ENCODE data around the gene CRLF1. TPM values are rescaled to one million over a fixed set of nuclear protein-coding genes. Genes with fewer than 3 reads are reported as not detected.
A peak's percentile ranks its signal among the peaks of the same experiment; 100 is the strongest.

CRLF1 gene
- total RNA-seq (2013) = 0.10 TPM
- polyA plus RNA-seq (under 1 TPM in 1 of 3 donors, not detected in 2; 0.19 TPM), polyA minus RNA-seq (not detected in 2 replicates), total RNA-seq (0 to 0.45 (median 0.08) reads per million in 11 experiments)

DNA sequence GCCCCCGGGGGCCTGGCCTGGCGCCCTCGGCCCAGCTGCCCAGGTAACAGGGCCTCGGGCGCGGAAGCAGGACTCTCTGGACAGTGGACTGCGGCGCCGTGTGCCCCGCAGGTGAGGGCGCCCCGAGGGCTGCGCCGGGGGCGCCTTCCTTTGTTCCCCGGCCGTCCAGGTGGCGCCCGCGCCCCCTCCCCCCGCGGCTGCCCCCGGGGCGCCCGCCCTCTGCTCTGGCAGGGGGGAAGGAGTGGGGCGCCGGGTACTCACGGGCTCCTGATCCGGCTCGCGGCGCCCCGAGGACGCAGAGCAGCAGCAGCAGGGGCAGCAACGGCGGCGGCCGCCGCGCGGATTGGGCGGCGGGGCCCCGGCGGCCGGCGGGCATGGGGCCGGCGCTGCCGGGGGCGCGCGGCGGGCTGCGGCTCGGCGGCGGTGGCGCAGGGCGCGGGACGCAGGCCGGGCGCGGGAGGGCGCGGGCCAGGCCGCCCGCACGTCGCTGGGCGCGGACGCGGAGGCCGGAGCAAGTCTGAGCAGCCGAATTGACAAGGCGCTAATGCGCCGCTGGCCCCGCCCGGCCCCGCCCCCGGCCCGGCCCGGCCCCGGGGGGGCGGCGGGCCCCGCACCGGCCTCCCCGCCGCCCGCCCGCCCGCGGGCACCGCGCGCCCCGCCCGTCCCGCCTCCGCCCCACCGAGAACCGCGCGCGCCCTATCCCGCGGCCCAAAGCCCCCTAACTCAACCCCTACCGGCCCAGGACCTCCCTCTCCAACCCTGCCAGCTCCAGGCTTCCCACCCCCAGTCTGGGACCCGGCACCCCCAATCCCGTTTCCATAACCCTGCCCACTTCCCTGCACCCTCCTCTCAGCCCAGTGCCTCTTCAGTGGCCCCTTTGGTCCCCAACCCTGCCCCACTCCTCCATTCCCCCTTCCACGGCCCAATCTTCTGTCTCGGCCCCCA is at the start of gene CRLF1:
Gene CRLF1 (minus strand): TSS at position 519 of the 945 bp plus-strand sequence. CDS start 143 bp downstream, at position 376.
- H3K4me3 Mint-ChIP-seq = peak within 1 kb of the TSS in 1 of 2 donors; percentile 88
- WGBS (ENCODE audit: insufficient coverage) = 1% methylated on average over 86 of the region's 116 CpGs
- H3K4me1 Mint-ChIP-seq = peaks cover 5% of the 10 kb centered on the region
- Histone ChIP-seq H3K4me1 (ENCODE audit: control insufficient read depth in 1 of 2, insufficient read depth in 2 of 2, low read length in 2 of 2) (no peaks in the 10 kb centered on the region), H3K79me2 (ENCODE audit: insufficient read depth, low read length) (no peaks in the 10 kb centered on the region), H3K27ac (ENCODE audit: low read depth in 1 of 2, low read length in 2 of 2) (no peak within 1 kb of the TSS), H2AFZ (ENCODE audit: insufficient read depth, low read depth, low read length, poor library complexity, severe bottlenecking) (no peak within 1 kb of the TSS), H3K4me2 (replicated peaks; ENCODE audit: extremely low read depth, low read length, poor library complexity, severe bottlenecking) (no peak within 1 kb of the TSS), H3K9me3 (replicated peaks in 1 of 2; ENCODE audit: control insufficient read depth in 1 of 2, insufficient read depth in 1 of 2, low read length in 2 of 2) (peaks cover 0 to 47% of the 10 kb centered on the region in 2 donors), H3K36me3 (replicated peaks in 1 of 2; ENCODE audit: control insufficient read depth in 1 of 2, insufficient read depth in 2 of 2, low read length in 2 of 2) (no peaks in the 10 kb centered on the region), H3K4me3 (replicated peaks in 1 of 3; ENCODE audit: low read depth in 2 of 3, low read length in 3 of 3) (no peak within 1 kb of the TSS), H3K27me3 (ENCODE audit: control insufficient read depth in 2 of 2, insufficient read depth in 2 of 2, low read length in 2 of 2) (peaks cover 74 to 89% of the 10 kb centered on the region in 2 donors), H3K9ac (ENCODE audit: insufficient read depth, low read length, poor library complexity, severe bottlenecking) (no peak within 1 kb of the TSS), H4K20me1 (ENCODE audit: insufficient read depth, low read length) (no peaks in the 10 kb centered on the region)
- peaks cover 76 to 93% (median 82%) of the 10 kb centered on the region in 3 donors for H3K27me3 Mint-ChIP-seq (ENCODE audit: low read depth in 3 of 3)
- intact Hi-C loops (cut with micrococcal nuclease) = no loop called here
- peaks cover 0 to 34% (median 11%) of the 10 kb centered on the region in 7 donors for H3K9me3 Mint-ChIP-seq
- TF ChIP-seq CTCF (IDR thresholded peaks at IDR 0.05) = no peak
- H3K36me3 Mint-ChIP-seq = peaks cover 3 to 9% of the 10 kb centered on the region in 2 donors
- H3K27ac Mint-ChIP-seq = no peak within 1 kb of the TSS
- DNase-seq = no peak

DNA sequence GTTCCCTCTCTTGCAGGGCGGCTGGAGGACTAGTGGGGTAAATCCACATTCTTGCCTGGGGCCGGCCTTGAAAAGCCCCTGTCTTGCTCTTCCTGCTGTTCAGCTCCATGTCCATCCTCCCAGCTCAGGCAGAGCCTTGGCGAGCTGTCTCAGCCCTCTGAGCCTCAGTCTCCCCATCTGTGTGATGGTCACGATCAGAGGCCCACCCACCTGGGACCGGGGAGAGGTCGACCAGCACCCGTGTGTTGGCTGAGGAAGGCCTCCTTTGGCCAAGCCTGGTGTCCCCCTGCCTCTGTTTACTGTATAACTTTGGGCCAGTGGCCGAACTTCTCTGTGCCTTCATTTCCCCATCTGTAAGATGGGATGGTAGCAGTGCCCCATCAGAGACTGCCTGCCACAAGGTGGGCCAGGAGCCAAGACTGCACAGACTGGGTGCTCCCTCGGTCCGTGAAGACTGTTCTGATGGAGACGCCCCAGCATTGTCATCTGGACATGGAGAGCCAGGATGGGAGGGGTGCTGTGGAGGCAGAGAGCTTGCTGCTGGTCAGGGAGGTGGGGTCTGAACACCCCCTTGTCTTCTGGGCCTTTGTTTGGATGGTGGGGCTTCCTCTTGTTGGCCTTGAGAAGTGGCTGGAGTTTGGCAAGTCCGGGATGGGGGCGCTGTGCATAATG is 48.7 kb upstream of the CRLF1 start:
- H3K9me3 ChIP-seq (replicated peaks in 1 of 2; ENCODE audit: control insufficient read depth in 1 of 2, insufficient read depth in 1 of 2, low read length in 2 of 2) = no peaks in the 10 kb centered on the region
- Mint-ChIP-seq H3K9me3 (no peaks in the 10 kb centered on the region), H3K36me3 (peaks cover 5 to 18% of the 10 kb centered on the region in 2 donors), H3K27ac (no peak overlapping the region), H3K4me1 (peaks cover 19% of the 10 kb centered on the region), H3K27me3 (ENCODE audit: low read depth in 3 of 3) (peaks cover 8 to 15% (median 9%) of the 10 kb centered on the region in 3 donors), H3K4me3 (no peak overlapping the region)
- H3K36me3 ChIP-seq (replicated peaks in 1 of 2; ENCODE audit: control insufficient read depth in 1 of 2, insufficient read depth in 2 of 2, low read length in 2 of 2) = peaks cover 0 to 2% of the 10 kb centered on the region in 2 donors
- H3K4me1 ChIP-seq (ENCODE audit: control insufficient read depth in 1 of 2, insufficient read depth in 2 of 2, low read length in 2 of 2) = peaks cover 9 to 16% of the 10 kb centered on the region in 2 donors
- H3K27ac ChIP-seq (ENCODE audit: low read depth in 1 of 2, low read length in 2 of 2) = no peak overlapping the region
- no peaks in the 10 kb centered on the region for H3K27me3 ChIP-seq (ENCODE audit: control insufficient read depth in 2 of 2, insufficient read depth in 2 of 2, low read length in 2 of 2)
- intact Hi-C loops (cut with micrococcal nuclease) = loop anchor here in 1 of 2 donors (5.0 kb wide), 1 partner anchor 47 kb away; no protein-coding TSS in a partner anchor
- no peak overlapping the region for H3K4me2 ChIP-seq (replicated peaks; ENCODE audit: extremely low read depth, low read length, poor library complexity, severe bottlenecking)
- H3K9ac ChIP-seq (ENCODE audit: insufficient read depth, low read length, poor library complexity, severe bottlenecking) = no peak overlapping the region
- no peak overlapping the region for H2AFZ ChIP-seq (ENCODE audit: insufficient read depth, low read depth, low read length, poor library complexity, severe bottlenecking)
- DNase-seq = no peak
- 93% methylated on average over 6 of the region's 13 CpGs for WGBS (ENCODE audit: insufficient coverage)
- no peak overlapping the region for H3K4me3 ChIP-seq (replicated peaks in 1 of 3; ENCODE audit: low read depth in 2 of 3, low read length in 3 of 3)
- peaks cover 70% of the 10 kb centered on the region for H4K20me1 ChIP-seq (ENCODE audit: insufficient read depth, low read length)
- TF ChIP-seq CTCF (IDR thresholded peaks at IDR 0.05) = no peak
- H3K79me2 ChIP-seq (ENCODE audit: insufficient read depth, low read length) = no peaks in the 10 kb centered on the region

All from CD14-positive monocyte (primary cell).